Measurements from ENCODE around the gene SLC25A21.

Gene SLC25A21

DNA sequence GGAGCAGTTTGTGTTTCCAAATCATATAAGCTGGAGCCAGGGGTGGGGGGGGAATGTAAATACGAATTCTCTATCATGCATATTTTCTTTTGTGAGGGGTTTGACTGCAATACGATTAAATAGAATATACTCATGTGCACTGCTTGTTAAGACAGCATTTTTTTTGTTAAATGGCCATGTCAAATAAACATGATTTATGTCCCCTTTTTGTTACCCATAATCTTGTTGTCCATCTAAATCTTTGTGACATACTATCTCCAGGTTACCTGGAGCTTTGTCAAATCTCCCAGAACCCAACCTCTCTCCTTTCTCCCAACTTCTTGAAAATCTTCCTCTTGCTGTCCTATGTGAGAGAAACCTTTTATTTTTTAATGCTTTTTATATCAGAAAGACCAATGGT, 233.1 kb downstream of the SLC25A21 start:
- in situ Hi-C loops (cut with MboI; ENCODE audit: low pct_unique_long_range_greater_than_20kb, low sequenced_read_pairs, unreplicated experiment): loop anchor here (25.0 kb wide), 1 partner anchor 377 kb away; no protein-coding TSS in a partner anchor
- no peak for TF ChIP-seq CTCF (IDR thresholded peaks at IDR 0.05; ENCODE audit: extremely low read depth, insufficient read depth, missing control alignments)
- no peak for DNase-seq (ENCODE audit: low spot score)

GRCh38 chr14:36938678-36939077, 233.7 kb downstream of the SLC25A21 start:
- no peak for DNase-seq (ENCODE audit: low spot score)
- in situ Hi-C loops (cut with MboI; ENCODE audit: low pct_unique_long_range_greater_than_20kb, low sequenced_read_pairs, unreplicated experiment): loop anchor here (25.0 kb wide), 1 partner anchor 376 kb away; no protein-coding TSS in a partner anchor
- TF ChIP-seq CTCF (IDR thresholded peaks at IDR 0.05; ENCODE audit: extremely low read depth, insufficient read depth, missing control alignments): no peak

DNA sequence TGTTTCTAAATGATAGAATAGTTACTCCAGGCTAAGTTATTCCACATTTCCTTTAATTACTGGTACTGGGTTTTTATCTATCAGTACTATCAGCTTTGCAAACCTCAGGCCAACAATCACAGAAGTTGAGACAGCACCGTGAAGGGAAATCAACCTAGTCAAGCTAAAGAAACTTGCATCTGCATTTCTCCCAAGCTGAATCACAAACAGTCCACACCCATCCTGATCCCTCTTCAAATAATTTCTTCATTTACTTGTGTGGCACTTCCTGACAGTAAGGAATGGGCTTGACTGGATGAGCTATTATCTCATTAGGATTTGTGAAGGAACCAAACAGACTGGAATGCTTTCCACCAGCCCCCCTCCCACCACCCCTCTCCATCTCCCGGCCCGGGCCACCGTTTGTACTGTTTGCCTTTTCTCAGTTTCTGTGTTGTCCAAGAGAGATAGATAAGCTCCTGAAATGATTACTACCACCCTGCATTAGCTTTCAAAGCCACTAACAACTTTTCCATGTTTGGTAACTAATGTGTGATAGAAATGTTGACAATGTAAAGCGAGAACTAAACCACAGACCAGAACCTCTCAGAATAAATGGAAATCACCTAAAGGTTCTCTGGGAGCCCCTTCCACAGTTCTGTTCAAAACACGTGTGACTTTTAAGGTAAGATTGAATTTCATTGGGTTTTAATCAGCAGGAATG, 236.3 kb downstream of the SLC25A21 start:
- TF ChIP-seq CTCF (IDR thresholded peaks at IDR 0.05; ENCODE audit: extremely low read depth, insufficient read depth, missing control alignments): no peak
- in situ Hi-C loops (cut with MboI; ENCODE audit: low pct_unique_long_range_greater_than_20kb, low sequenced_read_pairs, unreplicated experiment): loop anchor here (25.0 kb wide), 1 partner anchor 374 kb away; no protein-coding TSS in a partner anchor
- DNase-seq (ENCODE audit: low spot score): no peak

GRCh38 chr14:36934304-36934703, 238.1 kb downstream of the SLC25A21 start:
- in situ Hi-C loops (cut with MboI; ENCODE audit: low pct_unique_long_range_greater_than_20kb, low sequenced_read_pairs, unreplicated experiment): loop anchor here (25.0 kb wide), 1 partner anchor 372 kb away; no protein-coding TSS in a partner anchor
- DNase-seq (ENCODE audit: low spot score): no peak
- no peak for TF ChIP-seq CTCF (IDR thresholded peaks at IDR 0.05; ENCODE audit: extremely low read depth, insufficient read depth, missing control alignments)

DNA sequence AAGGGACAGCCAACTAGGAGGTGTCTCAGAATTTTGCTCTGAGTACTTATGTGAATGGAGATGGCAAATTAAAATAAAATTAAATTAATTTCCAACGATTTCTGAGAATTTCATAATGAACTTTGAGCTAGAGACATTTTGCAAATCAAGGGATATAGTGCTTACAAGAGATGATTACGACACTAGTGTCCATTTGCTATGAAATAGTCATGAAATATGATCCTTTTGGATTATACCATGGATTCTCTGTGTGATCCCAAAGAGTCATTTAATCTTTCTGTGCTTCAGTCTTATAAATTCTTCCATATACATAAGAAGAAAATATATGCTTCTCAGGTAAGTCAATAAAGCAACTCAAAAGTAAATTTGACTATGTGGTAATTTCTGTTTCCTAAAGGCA, 240.6 kb downstream of the SLC25A21 start:
- TF ChIP-seq CTCF (IDR thresholded peaks at IDR 0.05; ENCODE audit: extremely low read depth, insufficient read depth, missing control alignments): no peak
- no peak for DNase-seq (ENCODE audit: low spot score)
- in situ Hi-C loops (cut with MboI; ENCODE audit: low pct_unique_long_range_greater_than_20kb, low sequenced_read_pairs, unreplicated experiment): loop anchor here (25.0 kb wide), 1 partner anchor 369 kb away; no protein-coding TSS in a partner anchor

DNA sequence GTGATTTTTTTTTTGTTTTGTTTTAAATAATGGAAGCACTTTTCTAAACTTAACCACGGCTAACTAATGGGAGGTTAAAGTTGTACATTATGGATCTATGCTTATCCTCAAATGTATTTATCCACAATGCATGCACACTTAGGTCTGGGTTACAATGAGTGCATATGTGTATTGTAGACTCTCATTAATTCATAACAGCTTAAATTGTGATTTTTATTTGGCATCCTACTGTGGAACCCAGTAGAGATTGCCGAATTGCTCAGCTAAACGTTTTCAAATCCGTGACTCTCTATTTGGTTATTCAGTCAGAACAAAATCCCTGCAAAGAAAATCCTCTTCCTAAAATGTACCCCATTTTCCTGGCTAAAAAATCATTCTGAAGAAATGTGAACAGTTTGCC, 244.0 kb downstream of the SLC25A21 start:
- DNase-seq (ENCODE audit: low spot score): no peak
- no peak for TF ChIP-seq CTCF (IDR thresholded peaks at IDR 0.05; ENCODE audit: extremely low read depth, insufficient read depth, missing control alignments)
- in situ Hi-C loops (cut with MboI; ENCODE audit: low pct_unique_long_range_greater_than_20kb, low sequenced_read_pairs, unreplicated experiment): loop anchor here (25.0 kb wide), 1 partner anchor 366 kb away; no protein-coding TSS in a partner anchor
